Right atrium auricular region (tissue), 2 donors: ENCODE measurements around the gene TMEM38B. TPM values are rescaled to one million over a fixed set of nuclear protein-coding genes. Genes with fewer than 3 reads are reported as not detected.

Source experiments
- DNase-seq: peaks from one replicate; pipeline ENCODE4 v3.0.0-alpha.2; 2019; ENCODE audit warnings: low spot score
- H3K27ac ChIP-seq, 2 donors: fragments of 200-600 bp; sonication (generic); 1 replicate in 1 of 2; 2 replicates in 1 of 2; pipeline ENCODE4 v1.5.1; 2016 to 2019
- H3K27me3 ChIP-seq, 2 donors: fragments of 200-600 bp; sonication (generic); one replicate each; pipeline versions ENCODE4 v1.5.1 to v1.6.0; 2017 to 2019
- H3K36me3 ChIP-seq: fragments of 200-600 bp; sonication (generic); one replicate; pipeline ENCODE4 v1.5.1; 2016
- H3K4me1 ChIP-seq, 2 donors: fragments of 200-600 bp; sonication (generic); one replicate each; pipeline versions ENCODE4 v1.5.1 to v1.6.0; 2017 to 2019
- H3K4me3 ChIP-seq, 2 donors: fragments of 200-600 bp; sonication (generic); 1 replicate in 1 of 2; 2 replicates in 1 of 2; pipeline ENCODE4 v1.5.1; 2017 to 2019; ENCODE audit warnings: mild to moderate bottlenecking in 1 of 2, moderate library complexity in 1 of 2
- H3K9me3 ChIP-seq, 2 donors: fragments of 200-600 bp; sonication (generic); one replicate each; pipeline ENCODE4 v1.5.1; 2019
- CTCF ChIP-seq, 2 donors: fragments of 200-600 bp; sonication (generic); IDR thresholded peaks; one replicate each; pipeline ENCODE4 v1.5.1; 2019; ENCODE audit warnings: antibody characterized with exemption in 2 of 2
- total RNA-seq, 2 donors: library from RNA; depleted of rRNA; stranded (reverse); fragments of >200 nt; gene quantifications; one replicate each; pipeline ENCODE4 v1.1.0, GENCODE V29; 2016

TMEM38B gene
- total RNA-seq, 2 donors from 2014 or later = 38.1 to 56.7 TPM

- Histone ChIP-seq H3K4me1 (peaks cover 0 to 13% of the 10 kb centered on the region in 2 donors), H3K27ac (no peak overlapping the region), H3K27me3 (no peaks in the 10 kb centered on the region), H3K4me3 (no peak overlapping the region), H3K36me3 (no peaks in the 10 kb centered on the region), H3K9me3 (no peaks in the 10 kb centered on the region)
- no peak for DNase-seq
- TF ChIP-seq CTCF (IDR thresholded peaks at IDR 0.05) = no peak
These were observed 36.0 kb upstream of the TMEM38B start for GRCh38 chr9:105658351-105658750.

GRCh38 chr9:105661011-105661410, 33.3 kb upstream of the TMEM38B start:
- Histone ChIP-seq H3K4me3 (no peak overlapping the region), H3K9me3 (no peaks in the 10 kb centered on the region), H3K27me3 (no peaks in the 10 kb centered on the region), H3K27ac (no peak overlapping the region), H3K4me1 (peaks cover 0 to 10% of the 10 kb centered on the region in 2 donors), H3K36me3 (no peaks in the 10 kb centered on the region)
- TF ChIP-seq CTCF (IDR thresholded peaks at IDR 0.05) = no peak
- no peak for DNase-seq

- Histone ChIP-seq H3K4me1 (no peaks in the 10 kb centered on the region), H3K9me3 (no peaks in the 10 kb centered on the region), H3K36me3 (no peaks in the 10 kb centered on the region), H3K27ac (no peak within 1 kb of the TSS), H3K27me3 (no peaks in the 10 kb centered on the region), H3K4me3 (no peak within 1 kb of the TSS)
- DNase-seq = no peak
- no peak for TF ChIP-seq CTCF (IDR thresholded peaks at IDR 0.05)
These were observed 31.9 kb upstream of the TMEM38B start, which contains the start of gene TAL2 for GRCh38 chr9:105662184-105663104. Gene TAL2 (plus strand): TSS chr9:105662457. CDS start chr9:105662497, 40 bp downstream.

GRCh38 chr9:105663914-105664313, 30.4 kb upstream of the TMEM38B start:
- TF ChIP-seq CTCF (IDR thresholded peaks at IDR 0.05) = no peak
- Histone ChIP-seq H3K36me3 (no peaks in the 10 kb centered on the region), H3K27me3 (no peaks in the 10 kb centered on the region), H3K9me3 (no peaks in the 10 kb centered on the region), H3K27ac (no peak overlapping the region), H3K4me3 (no peak overlapping the region), H3K4me1 (no peaks in the 10 kb centered on the region)
- DNase-seq = no peak

- no peak for TF ChIP-seq CTCF (IDR thresholded peaks at IDR 0.05)
These were observed 26.5 kb upstream of the TMEM38B start for GRCh38 chr9:105667867-105668266.

More at GRCh38 chr9:105667867-105668266, 26.5 kb upstream of the TMEM38B start:
- Histone ChIP-seq H3K4me1 (no peaks in the 10 kb centered on the region), H3K27ac (no peak overlapping the region), H3K9me3 (no peaks in the 10 kb centered on the region), H3K4me3 (no peak overlapping the region), H3K27me3 (no peaks in the 10 kb centered on the region), H3K36me3 (no peaks in the 10 kb centered on the region)
- no peak for DNase-seq
